HFF-Myc (cell line): Measurements from ENCODE around the gene RAB20.

Experiments used
- DNase-seq: peaks from one replicate; pipeline ENCODE4 v3.0.0-alpha.2; 2011; ENCODE audit warnings: low read depth; ENCODE audit errors: extremely low read depth
- H3K4me3 ChIP-seq: replicated peaks from 2 replicates; pipeline ENCODE4 v1.5.1; 2011; ENCODE audit warnings: low read depth, mild to moderate bottlenecking, control low read depth, low read length
- TF ChIP-seq, protein P1 (sequence below): IDR thresholded peaks from 2 replicates; pipeline ENCODE4 v1.5.1; 2012; ENCODE audit warnings: mild to moderate bottlenecking, low read depth, low read length, control low read depth; ENCODE audit errors: missing control alignments

RAB20 gene

DNA sequence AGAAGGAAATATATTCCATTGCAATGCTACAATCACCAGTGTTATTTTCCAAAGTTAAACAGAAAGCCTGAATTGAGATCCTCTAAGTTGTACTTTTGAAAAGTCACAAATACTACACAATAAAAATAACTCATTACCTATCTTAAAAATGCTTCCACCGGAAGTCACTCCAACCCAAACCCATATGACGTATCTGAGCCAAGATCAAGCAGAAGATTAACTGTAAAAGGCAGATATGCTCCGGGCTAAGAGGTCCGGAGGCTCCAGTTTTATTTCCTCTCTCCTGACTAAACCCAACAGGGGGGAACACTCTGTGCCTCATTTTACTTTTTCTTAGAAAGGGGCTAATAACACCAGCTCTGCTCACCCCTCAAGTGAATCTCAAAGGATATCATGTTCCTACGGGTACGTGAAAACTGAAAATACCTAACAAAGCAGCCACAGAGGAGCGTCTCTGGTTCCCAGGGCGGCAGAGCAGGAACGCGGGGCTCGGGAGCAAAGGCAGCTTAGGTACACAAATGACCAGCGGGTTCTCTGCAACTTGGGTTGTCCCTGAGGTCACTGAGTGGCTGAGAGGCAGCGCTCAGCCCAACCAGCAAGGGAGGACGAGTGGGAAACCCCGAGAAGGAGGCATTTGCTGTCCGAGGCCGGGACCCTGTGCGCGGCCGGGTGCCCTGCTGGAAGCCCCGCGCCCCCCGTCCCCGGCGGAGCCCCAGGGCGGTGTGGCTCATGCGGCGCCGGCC, 750 bp downstream of the RAB20 start:
- TF ChIP-seq, protein P1, sequence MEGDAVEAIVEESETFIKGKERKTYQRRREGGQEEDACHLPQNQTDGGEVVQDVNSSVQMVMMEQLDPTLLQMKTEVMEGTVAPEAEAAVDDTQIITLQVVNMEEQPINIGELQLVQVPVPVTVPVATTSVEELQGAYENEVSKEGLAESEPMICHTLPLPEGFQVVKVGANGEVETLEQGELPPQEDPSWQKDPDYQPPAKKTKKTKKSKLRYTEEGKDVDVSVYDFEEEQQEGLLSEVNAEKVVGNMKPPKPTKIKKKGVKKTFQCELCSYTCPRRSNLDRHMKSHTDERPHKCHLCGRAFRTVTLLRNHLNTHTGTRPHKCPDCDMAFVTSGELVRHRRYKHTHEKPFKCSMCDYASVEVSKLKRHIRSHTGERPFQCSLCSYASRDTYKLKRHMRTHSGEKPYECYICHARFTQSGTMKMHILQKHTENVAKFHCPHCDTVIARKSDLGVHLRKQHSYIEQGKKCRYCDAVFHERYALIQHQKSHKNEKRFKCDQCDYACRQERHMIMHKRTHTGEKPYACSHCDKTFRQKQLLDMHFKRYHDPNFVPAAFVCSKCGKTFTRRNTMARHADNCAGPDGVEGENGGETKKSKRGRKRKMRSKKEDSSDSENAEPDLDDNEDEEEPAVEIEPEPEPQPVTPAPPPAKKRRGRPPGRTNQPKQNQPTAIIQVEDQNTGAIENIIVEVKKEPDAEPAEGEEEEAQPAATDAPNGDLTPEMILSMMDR = no peak
- DNase-seq = no peak
- peak overlapping the region; percentile 76 for H3K4me3 ChIP-seq

DNA sequence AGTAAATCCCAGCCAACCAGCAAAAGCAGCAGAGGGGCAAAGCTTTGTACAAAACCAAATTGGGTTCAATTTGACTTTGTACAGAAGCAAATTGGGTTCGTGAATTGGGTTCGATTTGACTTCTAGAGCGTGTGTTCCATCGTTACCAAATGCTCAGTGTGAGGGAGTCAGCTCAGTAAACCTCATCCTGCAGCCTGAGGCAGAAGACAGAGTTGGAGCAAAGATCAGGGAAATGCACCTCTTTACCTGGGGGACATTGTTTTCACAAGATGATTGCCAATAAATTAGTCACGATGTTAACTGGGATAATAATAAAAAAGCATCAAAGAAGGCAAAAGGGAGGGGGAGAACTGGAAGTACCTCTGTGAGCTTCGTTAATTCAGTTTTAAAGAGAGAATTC, 1.5 kb downstream of the RAB20 start:
- no peak for DNase-seq
- TF ChIP-seq, protein P1 = no peak
- peak overlapping the region; percentile 76 for H3K4me3 ChIP-seq

DNA sequence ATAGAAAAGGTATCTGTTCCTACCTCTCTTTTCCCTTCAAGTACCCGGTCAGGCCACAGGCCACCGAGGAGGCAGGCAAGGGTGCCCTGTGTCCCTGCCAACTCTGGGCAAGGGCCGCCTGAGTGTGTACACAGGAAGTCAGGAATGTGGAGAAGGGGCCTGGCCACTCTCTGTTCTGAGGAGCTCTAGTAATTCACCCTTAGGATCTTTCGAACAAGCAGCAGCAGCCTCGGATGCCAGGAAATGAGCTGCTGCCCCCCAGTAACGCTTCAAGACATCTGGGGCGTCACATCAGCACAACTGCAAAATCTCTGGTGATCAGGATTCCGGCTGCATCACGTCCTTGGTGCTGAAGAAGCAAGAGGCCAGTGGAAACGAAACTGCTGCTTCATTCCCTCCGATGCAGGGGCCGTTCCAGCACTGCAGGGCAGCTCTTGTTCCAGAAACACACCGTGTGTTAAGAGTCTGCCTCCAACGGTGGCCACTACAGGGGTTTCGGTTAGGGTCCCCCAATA, 2.0 kb downstream of the RAB20 start:
- peak overlapping the region; percentile 76 for H3K4me3 ChIP-seq
- TF ChIP-seq, protein P1 = no peak
- no peak for DNase-seq

DNA sequence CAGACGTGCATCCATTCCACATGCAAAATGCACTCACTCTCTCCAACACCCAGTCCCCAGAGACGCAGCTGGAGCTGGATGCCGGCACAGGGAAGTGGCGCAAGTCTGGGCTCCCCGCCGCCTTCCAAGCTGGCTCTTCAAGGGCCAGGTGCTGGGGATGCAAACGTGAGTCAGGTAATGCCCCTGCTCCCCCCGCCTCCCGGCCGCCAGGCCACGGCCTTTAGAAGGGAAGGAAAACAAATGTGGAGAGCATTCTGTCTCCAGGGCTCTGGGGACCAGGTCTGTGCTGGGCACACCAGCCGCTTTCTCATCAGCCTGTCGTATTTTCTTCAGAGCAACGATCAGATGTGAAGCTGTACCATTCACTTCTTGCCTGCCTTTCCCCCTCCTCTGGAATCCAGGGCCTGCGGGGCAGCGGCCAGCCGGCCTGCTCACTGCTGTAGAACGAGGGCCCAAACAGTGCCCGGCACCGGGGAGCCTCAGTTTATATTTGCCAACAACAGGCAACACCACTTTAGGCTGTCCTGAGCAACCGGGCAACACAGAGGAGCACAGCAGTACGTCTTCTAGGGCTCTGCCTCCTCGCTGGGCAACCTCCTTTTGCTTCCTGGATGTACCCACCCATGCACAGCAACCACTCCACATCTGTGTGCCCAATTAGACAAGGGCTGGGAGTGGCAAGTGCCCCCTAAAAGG, 3.8 kb downstream of the RAB20 start:
- DNase-seq = no peak
- TF ChIP-seq, protein P1 = no peak
- no peak overlapping the region for H3K4me3 ChIP-seq

DNA sequence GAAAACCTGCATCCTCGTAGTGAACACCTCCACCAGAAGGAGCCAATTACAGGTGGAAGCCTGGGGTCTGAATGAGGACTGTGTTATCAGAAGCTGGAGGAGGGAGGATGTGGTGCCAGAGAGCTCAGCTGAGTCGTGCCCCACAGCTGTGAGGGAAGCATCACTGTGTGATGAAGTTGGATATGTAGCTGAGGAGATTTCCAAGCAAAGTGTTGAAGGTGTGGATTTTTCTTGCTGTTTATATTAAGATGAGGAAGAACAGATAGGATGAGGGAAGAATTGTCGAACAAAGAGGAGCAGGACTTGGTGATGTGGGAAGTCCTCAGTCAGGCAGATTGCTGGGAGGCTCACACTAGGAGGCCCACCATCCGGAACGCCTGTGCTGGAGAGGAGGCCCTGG, 4.4 kb downstream of the RAB20 start:
- H3K4me3 ChIP-seq = no peak overlapping the region
- TF ChIP-seq, protein P1 = no peak
- DNase-seq = no peak

DNA sequence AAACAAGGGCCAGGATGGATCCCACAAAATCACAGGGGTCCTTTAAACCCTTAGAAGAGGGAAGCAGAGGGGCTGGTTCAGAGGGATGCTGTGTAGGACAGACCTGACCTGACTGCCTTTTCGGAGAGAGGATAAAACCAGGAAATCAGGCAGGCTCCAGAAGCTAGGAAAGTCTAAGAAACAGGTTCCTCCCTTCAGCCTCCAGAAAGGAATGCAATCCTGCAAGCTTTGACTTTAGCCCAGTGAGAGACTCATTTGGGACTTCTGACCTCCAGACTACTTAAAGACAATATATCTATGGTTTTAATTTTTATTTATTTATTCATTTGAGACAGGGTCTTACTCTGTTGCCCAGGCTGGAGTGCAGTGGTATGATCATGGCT, 5.3 kb downstream of the RAB20 start:
- no peak overlapping the region for H3K4me3 ChIP-seq
- TF ChIP-seq, protein P1 = no peak
- DNase-seq = no peak
